Thymus (tissue), 14 donors: Measurements from ENCODE around the gene SCAMP4. TPM values are rescaled to one million over a fixed set of nuclear protein-coding genes. Genes with fewer than 3 reads are reported as not detected.

Experiments
- DNase-seq, 9 donors: peaks; one replicate each; pipeline ENCODE4 v3.0.0-alpha.2; 2013; ENCODE audit warnings: low spot score in 9 of 9, low read depth in 6 of 9, missing footprints in 1 of 9
- H3K27ac ChIP-seq, 2 donors: one replicate each; pipeline ENCODE4 v1.5.1; 2013; ENCODE audit warnings: control low read depth in 1 of 2, low read depth in 1 of 2, low read length in 1 of 2, mild to moderate bottlenecking in 1 of 2, moderate library complexity in 1 of 2
- H3K27me3 ChIP-seq, 2 donors: one replicate each; pipeline ENCODE4 v1.5.1; 2013; ENCODE audit warnings: low read length in 1 of 2; ENCODE audit not compliant: control insufficient read depth in 2 of 2, insufficient read depth in 1 of 2
- H3K36me3 ChIP-seq, 2 donors: one replicate each; pipeline ENCODE4 v1.5.1; 2013; ENCODE audit warnings: low read length in 1 of 2, mild to moderate bottlenecking in 1 of 2, moderate library complexity in 1 of 2; ENCODE audit not compliant: control insufficient read depth in 2 of 2, insufficient read depth in 2 of 2
- H3K4me1 ChIP-seq, 2 donors: one replicate each; pipeline ENCODE4 v1.5.1; 2013; ENCODE audit warnings: low read length in 2 of 2; ENCODE audit not compliant: control insufficient read depth in 2 of 2, insufficient read depth in 2 of 2
- H3K4me3 ChIP-seq, 2 donors: one replicate each; pipeline ENCODE4 v1.5.1; 2013; ENCODE audit warnings: low read length in 2 of 2, control low read depth in 1 of 2, mild to moderate bottlenecking in 1 of 2
- H3K9me3 ChIP-seq, 2 donors: one replicate each; pipeline ENCODE4 v1.5.1; 2013; ENCODE audit warnings: low read length in 1 of 2, mild to moderate bottlenecking in 1 of 2; ENCODE audit not compliant: control insufficient read depth in 2 of 2, insufficient read depth in 1 of 2
- WGBS: extraction: QIAGEN DNeasy Blood & Tissue Kit; methylation state at CpG from one replicate; pipeline ENCODE4 v1.1.7; 2013; 5-methylcytosine and 5-hydroxymethylcytosine counted together
- long read RNA-seq, 10 donors: transcript quantifications; one replicate each; lab custom pipeline, GENCODE V29; 2026
- polyA plus RNA-seq: library from polyadenylated mRNA; stranded (reverse); fragments of 200-250 nt; gene quantifications from one replicate; pipeline ENCODE4 v1.2.3, GENCODE V29; 2013
- total RNA-seq: library from RNA; stranded (reverse); fragments of 120-200 nt; gene quantifications from one replicate; pipeline ENCODE4 v1.2.4, GENCODE V29; 2013
- donor health status: healthy.

The SCAMP4 gene
- total RNA-seq (9.2 TPM), polyA plus RNA-seq (21.9 TPM)
- long read RNA-seq, donor 1, result 0 reads
- long read RNA-seq, donor 2, transcript SCAMP4-207 (2 exons, 2,973 nt), result minor isoform, 6 of 38 reads
- long read RNA-seq, donor 2, transcript SCAMP4-201 (7 exons, 2,684 nt), result major isoform, 11 of 38 reads
- long read RNA-seq, donor 2, partial matches to known transcripts, result 19 of 38 reads
- long read RNA-seq, donor 2, other reads (novel, unspliced or antisense), result 0 of 38 reads
- long read RNA-seq, donor 3, partial matches to known transcripts, result 6 of 11 reads
- long read RNA-seq, donor 3, other reads (novel, unspliced or antisense), result 0 of 11 reads
- long read RNA-seq, donor 4, partial matches to known transcripts, result 5 of 13 reads
- long read RNA-seq, donor 4, other reads (novel, unspliced or antisense), result 0 of 13 reads
- long read RNA-seq, donor 5, partial matches to known transcripts, result 35 of 43 reads
- long read RNA-seq, donor 5, other reads (novel, unspliced or antisense), result 0 of 43 reads
- long read RNA-seq, donor 6, transcript SCAMP4-201 (7 exons, 2,684 nt), result major isoform, 9 of 12 reads
- long read RNA-seq, donor 6, partial matches to known transcripts, result 0 of 12 reads
- long read RNA-seq, donor 6, other reads (novel, unspliced or antisense), result 0 of 12 reads
- long read RNA-seq, donor 7, transcript SCAMP4-201 (7 exons, 2,684 nt), result major isoform, 6 of 8 reads
- long read RNA-seq, donor 7, partial matches to known transcripts, result 0 of 8 reads
- long read RNA-seq, donor 7, other reads (novel, unspliced or antisense), result 0 of 8 reads
- long read RNA-seq, donor 8, partial matches to known transcripts, result 0 of 9 reads
- long read RNA-seq, donor 8, other reads (novel, unspliced or antisense), result 0 of 9 reads
- long read RNA-seq, donor 9, partial matches to known transcripts, result 0 of 3 reads
- long read RNA-seq, donor 9, other reads (novel, unspliced or antisense), result 0 of 3 reads
- long read RNA-seq, donor 10, transcript SCAMP4-201 (7 exons, 2,684 nt), result major isoform, 10 of 21 reads
- long read RNA-seq, donor 10, partial matches to known transcripts, result 8 of 21 reads
- long read RNA-seq, donor 10, other reads (novel, unspliced or antisense), result 0 of 21 reads

DNA sequence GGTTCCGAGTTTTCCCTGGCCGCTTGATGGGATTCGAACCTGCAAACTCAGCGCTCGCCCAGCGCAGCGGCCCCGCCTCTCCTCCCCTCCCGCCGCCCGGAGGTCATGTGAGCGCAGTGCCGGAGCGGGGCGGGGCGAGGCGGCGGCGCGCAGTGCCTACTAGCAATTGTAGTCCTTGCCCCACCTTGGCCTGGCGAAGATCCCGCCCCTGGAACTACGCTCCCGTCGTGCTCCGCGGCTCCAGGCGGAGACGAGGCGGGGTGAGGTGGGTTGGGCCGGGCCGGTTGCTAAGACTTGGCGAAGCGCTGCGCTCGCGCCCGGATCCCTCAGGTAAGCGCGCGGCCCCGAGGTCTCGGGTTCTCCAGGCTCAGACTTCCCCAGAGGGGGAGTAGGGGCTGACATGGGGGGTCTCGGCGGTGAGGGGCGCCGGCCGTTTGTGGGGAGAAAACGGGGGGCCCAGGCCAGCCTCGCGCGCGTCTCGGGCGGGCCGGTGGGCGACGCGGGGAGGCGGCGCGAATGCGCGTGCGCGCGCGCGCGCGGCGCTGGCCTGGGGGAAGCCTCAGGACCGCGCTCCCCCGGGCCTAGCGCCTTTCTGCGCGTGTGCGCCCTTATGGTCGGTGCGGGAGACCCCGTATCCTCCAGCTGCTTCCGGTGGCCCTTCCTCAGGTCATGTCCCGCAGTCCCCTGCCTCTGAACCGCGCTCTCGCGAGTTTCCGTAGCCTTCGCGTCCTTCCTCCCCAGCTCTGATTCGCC is at the start of gene SCAMP4, which contains the start of gene ADAT3:
TSS of gene SCAMP4 (plus strand) at position 290 of the 753 bp plus-strand sequence. CDS start 9,621 bp downstream, outside the sequence.
TSS of gene ADAT3 (plus strand) at position 290 of the 753 bp plus-strand sequence. CDS start 6,649 bp downstream, outside the sequence.
- under 1% methylated on average over 92 of the region's 92 CpGs for WGBS

GRCh38 chr19:1855828-1856255 is 49.4 kb upstream of the SCAMP4 start:
- peak overlapping the region; percentile 74 to 95 for H3K27ac ChIP-seq
- H3K4me1 ChIP-seq, result peaks cover 70 to 97% of the 10 kb centered on the region in 2 donors
- no peaks in the 10 kb centered on the region for H3K36me3 ChIP-seq
- DNase-seq, result peak in 1 of 9 donors; percentile 76
- peaks cover 0 to 3% of the 10 kb centered on the region in 2 donors for H3K9me3 ChIP-seq
- 14% methylated on average over 13 of the region's 13 CpGs for WGBS
- peaks cover 0 to 2% of the 10 kb centered on the region in 2 donors for H3K27me3 ChIP-seq
- peak overlapping the region; percentile 53 to 57 for H3K4me3 ChIP-seq

More for the DNA sequence above, at the start of gene SCAMP4, which contains the start of gene ADAT3:
- peaks cover 20 to 55% of the 10 kb centered on the region in 2 donors for H3K4me1 ChIP-seq
- peak within 1 kb of the TSS; percentile 89 to 92 for H3K27ac ChIP-seq
- no peaks in the 10 kb centered on the region for H3K36me3 ChIP-seq
- DNase-seq, result peak; percentile 89 to 98 (median 97)
- H3K9me3 ChIP-seq, result peaks cover 1 to 14% of the 10 kb centered on the region in 2 donors
- H3K4me3 ChIP-seq, result peak within 1 kb of the TSS; percentile 62 to 87
- H3K27me3 ChIP-seq, result no peaks in the 10 kb centered on the region

DNA sequence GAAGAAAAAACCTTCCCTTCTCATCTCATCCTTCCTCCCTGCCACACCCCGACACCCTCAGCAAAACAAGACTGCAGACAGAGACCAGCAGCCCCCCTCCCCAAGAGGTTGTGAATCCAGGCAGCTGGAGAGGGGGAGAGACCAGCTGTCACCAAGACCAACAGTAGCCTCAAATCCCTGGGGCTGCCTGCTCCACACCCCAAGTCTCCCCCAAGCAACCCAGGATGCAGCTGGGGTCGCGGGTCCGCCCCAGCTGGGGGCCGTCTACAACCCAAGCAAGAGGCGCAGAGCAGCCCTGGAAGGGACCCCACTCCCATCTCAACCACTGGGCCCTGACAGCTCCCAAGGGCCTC is 48.9 kb upstream of the SCAMP4 start:
- DNase-seq, result peak in 1 of 9 donors; percentile 75
- peak overlapping the region; percentile 53 to 57 for H3K4me3 ChIP-seq
- H3K27me3 ChIP-seq, result peaks cover 0 to 7% of the 10 kb centered on the region in 2 donors
- peak overlapping the region; percentile 74 to 95 for H3K27ac ChIP-seq
- H3K36me3 ChIP-seq, result no peaks in the 10 kb centered on the region
- 4% methylated on average over 6 of the region's 6 CpGs for WGBS
- H3K9me3 ChIP-seq, result peaks cover 0 to 3% of the 10 kb centered on the region in 2 donors
- peaks cover 65 to 97% of the 10 kb centered on the region in 2 donors for H3K4me1 ChIP-seq

DNA sequence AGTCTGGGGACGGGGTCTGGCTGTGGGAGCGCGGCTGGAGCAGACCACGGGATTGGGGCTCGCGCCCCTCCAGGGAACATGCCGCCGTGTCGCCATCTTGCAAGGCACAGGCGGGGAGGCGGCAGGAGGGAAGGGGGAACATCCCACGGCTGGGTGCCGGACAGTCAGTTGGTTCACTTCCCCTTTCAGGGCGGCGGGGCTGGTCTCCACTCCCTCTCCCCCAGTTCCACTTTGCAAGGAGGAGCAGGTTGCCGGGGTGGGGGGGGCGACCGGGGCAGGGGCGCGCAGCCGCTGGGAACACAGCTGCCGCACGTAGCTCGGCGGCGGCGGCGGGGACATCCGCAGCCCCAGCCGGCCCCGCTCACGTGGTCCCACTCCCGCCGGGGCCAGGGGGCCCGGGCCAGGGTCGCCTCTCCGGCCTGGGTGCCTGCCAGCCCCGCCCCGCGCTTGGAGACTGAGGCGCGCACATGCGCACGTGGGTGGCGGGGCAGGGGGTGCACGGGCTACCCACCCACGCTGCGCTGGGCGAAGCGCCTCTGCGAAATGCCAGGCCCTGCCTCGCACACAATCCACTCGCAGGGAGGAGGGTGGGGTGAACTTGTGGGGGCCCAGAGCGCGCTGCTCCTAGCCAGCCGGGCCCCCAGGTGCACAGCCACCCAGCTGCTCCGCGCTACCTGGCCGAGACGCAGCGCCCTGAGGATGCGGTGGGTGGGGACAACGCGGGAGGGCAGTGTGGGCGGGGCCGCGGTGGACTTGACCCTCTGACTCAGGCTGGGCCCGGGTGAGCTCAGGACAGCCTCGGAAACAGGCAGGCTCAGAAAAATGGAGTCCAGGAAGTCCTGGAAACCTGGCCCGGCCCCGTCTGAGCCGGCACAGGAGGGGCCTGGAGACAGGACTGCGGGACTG is 48.2 kb upstream of the SCAMP4 start:
- Histone ChIP-seq H3K9me3 (peaks cover 0 to 3% of the 10 kb centered on the region in 2 donors), H3K36me3 (no peaks in the 10 kb centered on the region), H3K4me3 (peak overlapping the region; percentile 53 to 57), H3K4me1 (peaks cover 65 to 98% of the 10 kb centered on the region in 2 donors), H3K27ac (peak overlapping the region; percentile 74 to 95), H3K27me3 (peaks cover 0 to 13% of the 10 kb centered on the region in 2 donors)
- DNase-seq, result peak in 1 of 9 donors; percentile 82
- WGBS, result 2% methylated on average over 73 of the region's 73 CpGs

DNA sequence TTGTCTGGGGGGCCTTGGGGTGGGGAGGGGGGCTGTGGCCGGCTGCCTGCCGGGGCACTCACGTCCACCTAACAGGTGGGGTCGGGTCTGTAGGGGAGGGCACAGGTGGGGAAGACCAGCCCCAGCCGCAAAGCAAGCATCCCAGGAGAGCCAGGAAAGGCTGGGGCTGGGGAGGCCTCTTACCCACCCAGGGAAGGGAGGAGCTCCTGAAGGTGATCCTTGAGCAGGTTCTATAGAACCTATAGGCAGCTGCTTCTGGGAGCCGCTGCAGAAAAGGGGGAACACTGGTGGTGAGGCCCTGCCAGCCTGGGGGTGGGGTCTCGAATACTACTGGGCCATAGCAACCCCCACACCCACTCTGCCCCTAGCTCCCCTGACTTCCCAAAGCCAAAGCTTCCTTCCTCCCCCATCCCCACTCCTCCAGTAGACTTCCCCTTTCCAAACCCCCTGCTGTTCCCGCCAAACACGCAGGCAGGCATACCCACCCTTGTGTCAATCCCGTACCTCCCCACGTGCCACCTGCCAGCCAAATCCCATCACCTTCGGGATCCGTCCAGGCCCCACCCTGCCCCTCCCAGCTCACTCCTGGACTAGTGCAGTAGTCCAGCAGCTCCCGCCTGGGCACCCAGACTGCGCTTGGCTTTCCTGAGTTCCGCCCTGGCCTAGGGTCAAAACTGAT is 47.4 kb upstream of the SCAMP4 start:
- Histone ChIP-seq H3K9me3 (peaks cover 0 to 7% of the 10 kb centered on the region in 2 donors), H3K27ac (peak overlapping the region; percentile 74 to 87), H3K36me3 (no peaks in the 10 kb centered on the region), H3K4me1 (peaks cover 64 to 97% of the 10 kb centered on the region in 2 donors), H3K4me3 (peak overlapping the region; percentile 24 to 53), H3K27me3 (peaks cover 0 to 20% of the 10 kb centered on the region in 2 donors)
- no peak for DNase-seq
- 60% methylated on average over 16 of the region's 16 CpGs for WGBS

GRCh38 chr19:1858412-1859081 is 46.7 kb upstream of the SCAMP4 start:
- Histone ChIP-seq H3K27me3 (peaks cover 0 to 20% of the 10 kb centered on the region in 2 donors), H3K4me3 (no peak overlapping the region), H3K9me3 (peaks cover 0 to 7% of the 10 kb centered on the region in 2 donors), H3K4me1 (peaks cover 59 to 89% of the 10 kb centered on the region in 2 donors), H3K36me3 (no peaks in the 10 kb centered on the region), H3K27ac (peak overlapping the region in 1 of 2 donors; percentile 87)
- WGBS, result 50% methylated on average over 10 of the region's 10 CpGs
- peak in 1 of 9 donors; percentile 63 for DNase-seq

DNA sequence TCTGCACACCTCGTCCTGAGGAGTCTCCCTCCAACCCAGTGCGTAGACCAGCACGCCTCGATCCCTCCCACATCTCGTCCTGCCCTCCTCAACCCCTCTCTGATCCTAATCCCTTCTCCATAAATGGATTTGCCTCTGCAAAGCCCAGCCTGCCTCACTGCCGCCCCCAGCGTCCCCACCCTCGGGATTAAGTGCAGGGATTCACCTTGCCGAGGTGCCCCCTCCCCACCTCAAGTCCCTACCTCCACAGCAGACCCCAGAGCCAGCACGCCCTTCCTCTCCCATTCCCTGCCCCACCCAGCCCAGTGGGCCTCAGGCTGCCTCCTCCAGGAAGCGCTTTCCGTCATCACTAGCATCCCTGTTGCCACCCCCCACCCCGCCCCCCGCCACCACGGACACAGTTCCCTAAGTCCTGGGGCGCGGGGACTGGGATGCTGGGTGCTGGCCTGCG is 45.8 kb upstream of the SCAMP4 start:
- Histone ChIP-seq H3K27ac (peak overlapping the region in 1 of 2 donors; percentile 43), H3K9me3 (peaks cover 0 to 7% of the 10 kb centered on the region in 2 donors), H3K4me3 (no peak overlapping the region), H3K27me3 (peaks cover 0 to 20% of the 10 kb centered on the region in 2 donors), H3K36me3 (no peaks in the 10 kb centered on the region), H3K4me1 (peaks cover 53 to 84% of the 10 kb centered on the region in 2 donors)
- 87% methylated on average over 18 of the region's 18 CpGs for WGBS
- no peak for DNase-seq
